WTC11 (cell line): ENCODE measurements around the gene ANKRD1.

ENCODE experiments used
- ATF2 ChIP-seq: sonication (generic); formaldehyde crosslinking; IDR thresholded peaks from 2 replicates; pipeline ENCODE4 v1.8.1; 2022; ENCODE audit warnings: low read depth, missing genetic modification reagents, borderline replicate concordance
- CREB1 ChIP-seq: sonication (generic); formaldehyde crosslinking; IDR thresholded peaks from 2 replicates; pipeline ENCODE4 v1.8.0; 2023; ENCODE audit warnings: mild to moderate bottlenecking, missing genetic modification reagents
- CTCF ChIP-seq: fragments of 200-600 bp; IDR thresholded peaks from 2 replicates; pipeline ENCODE4 v1.8.0; 2022; ENCODE audit warnings: antibody characterized with exemption
- RELA ChIP-seq: sonication (generic); formaldehyde crosslinking; IDR thresholded peaks from 2 replicates; pipeline ENCODE4 v1.8.1; 2022; ENCODE audit warnings: missing genetic modification reagents, mild to moderate bottlenecking, borderline replicate concordance
- ZBTB43 ChIP-seq: sonication (generic); formaldehyde crosslinking; IDR thresholded peaks from 2 replicates; pipeline ENCODE4 v1.8.1; 2023; ENCODE audit warnings: mild to moderate bottlenecking, missing genetic modification reagents

- no peak for TF ChIP-seq CTCF
- no peak for TF ChIP-seq CREB1 (CRISPR knock-in tag)
- TF ChIP-seq RELA (CRISPR knock-in tag): no peak
- TF ChIP-seq ZBTB43: no peak
- TF ChIP-seq ATF2 (CRISPR knock-in tag): no peak
Measured at GRCh38 chr10:90964781-90965465, 44.0 kb upstream of the ANKRD1 start.
